Duodenal mucosa (tissue), 2 donors: ENCODE measurements around the gene POPDC3.
"Not testable (repeated sequence)": the region's sequence is repeated elsewhere in the genome, so short reads cannot be mapped to it uniquely, and the experiment has no call there.

ENCODE experiments used
- H3K27ac ChIP-seq: one replicate; pipeline ENCODE4 v1.7.0; 2013; ENCODE audit warnings: low read depth, low read length
- H3K27me3 ChIP-seq, 2 donors: one replicate each; pipeline ENCODE4 v1.7.0; 2013; ENCODE audit warnings: low read length in 2 of 2, control low read depth in 1 of 2; ENCODE audit not compliant: insufficient read depth in 2 of 2, control insufficient read depth in 1 of 2
- H3K36me3 ChIP-seq, 2 donors: one replicate each; pipeline ENCODE4 v1.7.0; 2013; ENCODE audit warnings: low read length in 2 of 2, control low read depth in 1 of 2; ENCODE audit not compliant: insufficient read depth in 2 of 2, control insufficient read depth in 1 of 2
- H3K4me1 ChIP-seq, 2 donors: one replicate each; pipeline ENCODE4 v1.7.0; 2013; ENCODE audit warnings: low read length in 2 of 2, control low read depth in 1 of 2; ENCODE audit not compliant: insufficient read depth in 2 of 2, control insufficient read depth in 1 of 2
- H3K4me3 ChIP-seq, 2 donors: one replicate each; pipeline ENCODE4 v1.7.0; 2013; ENCODE audit warnings: low read length in 2 of 2, low read depth in 1 of 2
- H3K9ac ChIP-seq, 2 donors: one replicate each; pipeline ENCODE4 v1.7.0; 2013; ENCODE audit warnings: low read length in 2 of 2, low read depth in 1 of 2
- H3K9me3 ChIP-seq, 2 donors: one replicate each; pipeline ENCODE4 v1.7.0; 2013; ENCODE audit warnings: low read length in 2 of 2, control low read depth in 1 of 2; ENCODE audit not compliant: control insufficient read depth in 1 of 2

POPDC3 gene

DNA sequence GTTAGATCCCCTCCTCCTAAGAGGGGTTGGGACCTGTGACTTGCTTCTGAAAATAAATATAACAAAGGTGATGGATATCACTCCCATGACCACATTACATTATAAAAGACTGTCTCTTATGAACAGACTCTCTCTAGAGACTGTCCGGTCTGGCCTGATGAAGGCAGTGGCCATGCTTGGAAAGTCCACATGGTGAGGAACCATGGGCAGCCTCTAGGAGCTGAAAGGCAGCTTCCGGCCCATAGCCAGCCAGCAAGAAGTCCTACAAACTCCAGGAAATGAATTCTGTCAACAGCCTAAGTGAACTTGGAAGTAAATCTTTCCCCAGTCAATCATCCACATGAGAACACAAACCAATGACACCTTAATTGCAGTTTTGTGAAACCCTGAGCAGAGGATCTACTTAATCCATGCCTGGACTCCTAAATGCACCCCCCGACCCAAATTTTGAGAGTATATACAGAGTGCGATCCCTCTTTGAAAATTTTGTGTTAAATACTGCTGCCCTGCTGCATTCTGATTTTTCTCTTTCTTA is 2.2 kb upstream of the POPDC3 start:
- no peak overlapping the region for H3K27ac ChIP-seq
- H3K9ac ChIP-seq: no peak overlapping the region
- H3K4me1 ChIP-seq: no peaks in the 10 kb centered on the region
- H3K27me3 ChIP-seq: peaks cover 31 to 42% of the 10 kb centered on the region in 2 donors
- H3K36me3 ChIP-seq: no peaks in the 10 kb centered on the region
- no peak overlapping the region for H3K4me3 ChIP-seq
- H3K9me3 ChIP-seq: no peaks in the 10 kb centered on the region

DNA sequence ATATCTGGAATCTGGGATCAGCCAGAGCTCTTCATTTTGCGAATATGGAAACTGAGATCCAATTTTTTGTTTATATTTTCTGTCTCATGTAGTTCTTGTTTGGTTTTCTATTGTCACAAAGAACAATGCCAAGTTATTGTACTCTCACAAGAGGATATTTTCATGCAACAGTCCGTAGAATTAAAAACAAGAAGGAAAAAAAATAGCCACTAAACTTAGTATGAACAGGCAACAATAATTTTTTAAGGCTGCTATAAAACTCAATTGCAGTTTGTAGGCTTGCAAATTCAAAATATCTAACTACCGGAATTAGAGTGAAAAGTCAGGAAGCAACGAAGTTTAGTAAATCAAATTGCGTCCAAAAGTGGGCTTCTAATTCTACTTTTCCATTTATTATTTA is 1.2 kb downstream of the POPDC3 start:
- no peaks in the 10 kb centered on the region for H3K36me3 ChIP-seq
- peaks cover 31 to 42% of the 10 kb centered on the region in 2 donors for H3K27me3 ChIP-seq
- no peak overlapping the region for H3K27ac ChIP-seq
- H3K9ac ChIP-seq: no peak overlapping the region
- H3K4me1 ChIP-seq: no peaks in the 10 kb centered on the region
- H3K9me3 ChIP-seq: no peaks in the 10 kb centered on the region
- no peak overlapping the region for H3K4me3 ChIP-seq

DNA sequence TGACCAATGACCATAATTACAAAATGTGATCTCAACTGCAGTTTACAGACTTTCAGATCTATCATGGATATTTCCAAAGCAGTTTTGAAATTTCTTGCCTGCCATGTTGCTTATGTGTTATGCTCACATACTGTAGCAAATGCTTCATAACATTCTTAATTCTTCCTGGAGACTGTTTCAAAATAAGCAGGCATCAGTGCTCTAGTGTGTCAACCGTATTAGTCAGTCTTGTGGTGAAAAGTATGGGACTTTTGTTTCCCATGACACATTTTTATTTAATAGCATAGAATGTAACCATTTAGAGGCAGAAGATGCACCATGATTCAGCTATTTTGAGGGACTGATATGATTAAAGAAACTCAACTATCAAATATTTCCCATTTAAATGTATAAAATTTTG is 1.7 kb downstream of the POPDC3 start:
- no peak overlapping the region for H3K9ac ChIP-seq
- H3K27me3 ChIP-seq: peaks cover 31 to 45% of the 10 kb centered on the region in 2 donors
- H3K9me3 ChIP-seq: no peaks in the 10 kb centered on the region
- no peaks in the 10 kb centered on the region for H3K36me3 ChIP-seq
- H3K27ac ChIP-seq: no peak overlapping the region
- H3K4me1 ChIP-seq: no peaks in the 10 kb centered on the region
- H3K4me3 ChIP-seq: no peak overlapping the region

DNA sequence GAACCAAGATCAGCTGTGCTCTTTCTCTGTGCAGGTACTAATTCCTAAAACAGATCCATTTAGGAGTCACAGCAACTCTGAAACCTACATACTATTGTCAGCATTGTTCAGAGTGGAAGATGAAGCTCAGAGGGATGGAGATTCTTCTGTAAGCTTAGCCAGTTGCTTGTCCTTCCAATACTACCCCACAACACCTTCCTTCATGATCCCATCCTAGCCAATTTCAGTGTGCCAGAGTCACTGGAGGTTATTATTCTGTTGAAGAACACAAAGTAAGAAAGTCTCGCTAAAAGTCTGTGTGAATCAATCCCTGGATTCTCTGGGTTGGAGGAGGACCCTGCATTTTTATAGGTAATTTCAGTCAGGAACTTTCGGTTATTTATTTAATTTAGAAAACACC is 2.3 kb downstream of the POPDC3 start:
- no peak overlapping the region for H3K4me3 ChIP-seq
- no peaks in the 10 kb centered on the region for H3K36me3 ChIP-seq
- H3K4me1 ChIP-seq: no peaks in the 10 kb centered on the region
- no peaks in the 10 kb centered on the region for H3K9me3 ChIP-seq
- H3K27ac ChIP-seq: no peak overlapping the region
- H3K9ac ChIP-seq: no peak overlapping the region
- H3K27me3 ChIP-seq: peaks cover 31 to 45% of the 10 kb centered on the region in 2 donors

DNA sequence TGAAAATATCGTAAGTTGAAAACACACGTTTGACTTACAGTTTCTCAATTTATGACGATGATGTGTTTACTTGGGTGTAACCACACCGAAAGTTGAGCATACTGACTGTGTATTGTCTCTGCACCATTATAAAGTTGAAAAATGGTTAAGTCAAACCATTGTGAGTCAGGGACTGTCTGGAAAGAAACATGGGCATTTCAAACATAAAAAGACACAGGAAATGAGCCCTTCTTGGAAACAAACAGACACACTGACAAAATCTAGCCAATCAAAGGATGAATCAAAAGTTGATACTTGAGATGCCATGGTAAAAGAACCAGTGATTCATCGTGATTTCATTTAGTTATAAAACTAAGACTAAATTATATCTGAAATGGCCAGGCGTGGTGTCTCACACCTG is 5.3 kb downstream of the POPDC3 start:
- Histone ChIP-seq H3K27ac (no peak overlapping the region), H3K27me3 (peaks cover 17 to 26% of the 10 kb centered on the region in 2 donors), H3K4me1 (no peaks in the 10 kb centered on the region), H3K9me3 (no peaks in the 10 kb centered on the region), H3K4me3 (no peak overlapping the region), H3K36me3 (no peaks in the 10 kb centered on the region), H3K9ac (no peak overlapping the region)

DNA sequence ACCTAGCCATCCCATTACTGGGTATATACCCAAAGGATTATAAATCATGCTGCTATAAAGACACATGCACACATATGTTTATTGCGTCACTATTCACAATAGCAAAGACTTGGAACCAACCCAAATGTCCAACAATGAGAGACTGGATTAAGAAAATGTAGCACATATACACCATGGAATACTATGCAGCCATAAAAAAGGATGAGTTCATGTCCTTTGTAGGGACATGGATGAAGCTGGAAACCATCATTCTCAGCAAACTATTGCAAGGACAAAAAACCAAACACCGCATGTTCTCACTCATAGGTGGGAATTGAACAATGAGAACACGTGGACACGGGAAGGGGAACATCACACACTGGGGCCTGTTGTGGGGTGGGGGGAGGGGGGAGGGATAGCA is 7.3 kb downstream of the POPDC3 start:
- H3K36me3 ChIP-seq, H3K9ac ChIP-seq: not testable (repeated sequence)

GRCh38 chr6:105170059-105170458 is 9.8 kb downstream of the POPDC3 start:
- H3K36me3 ChIP-seq: no peaks in the 10 kb centered on the region
- H3K4me3 ChIP-seq: no peak overlapping the region
- H3K27me3 ChIP-seq: peaks cover 0 to 9% of the 10 kb centered on the region in 2 donors
- H3K9ac ChIP-seq: no peak overlapping the region
- no peaks in the 10 kb centered on the region for H3K4me1 ChIP-seq
- H3K9me3 ChIP-seq: no peaks in the 10 kb centered on the region
- no peak overlapping the region for H3K27ac ChIP-seq

More for the DNA sequence above, 7.3 kb downstream of the POPDC3 start:
- not testable (repeated sequence) for H3K4me3 ChIP-seq, H3K9me3 ChIP-seq, H3K27ac ChIP-seq, H3K4me1 ChIP-seq
- H3K27me3 ChIP-seq: peaks cover 2 to 13% of the 10 kb centered on the region in 2 donors

DNA sequence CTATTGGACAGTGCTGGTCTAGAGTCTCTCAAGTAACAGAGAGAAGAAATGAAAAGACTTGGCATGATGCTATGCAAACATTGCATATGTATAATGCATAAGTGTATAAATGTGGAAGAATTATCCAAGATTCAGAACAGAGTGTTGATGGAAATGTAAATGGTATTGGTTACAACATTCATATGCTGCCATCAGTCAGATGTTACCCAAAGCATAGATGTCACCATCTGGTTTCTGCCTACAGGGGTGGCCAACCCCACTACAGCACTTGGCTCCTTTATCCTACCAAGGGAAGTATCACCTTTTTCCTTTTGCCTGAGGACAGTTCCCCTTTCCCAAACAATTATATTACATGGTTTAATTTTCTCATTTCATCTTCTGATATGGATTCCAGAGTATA is 11.9 kb downstream of the POPDC3 start:
- Histone ChIP-seq H3K27me3 (peaks cover 0 to 6% of the 10 kb centered on the region in 2 donors), H3K27ac (no peak overlapping the region), H3K9ac (no peak overlapping the region), H3K4me3 (no peak overlapping the region), H3K4me1 (no peaks in the 10 kb centered on the region), H3K36me3 (no peaks in the 10 kb centered on the region), H3K9me3 (no peaks in the 10 kb centered on the region)

DNA sequence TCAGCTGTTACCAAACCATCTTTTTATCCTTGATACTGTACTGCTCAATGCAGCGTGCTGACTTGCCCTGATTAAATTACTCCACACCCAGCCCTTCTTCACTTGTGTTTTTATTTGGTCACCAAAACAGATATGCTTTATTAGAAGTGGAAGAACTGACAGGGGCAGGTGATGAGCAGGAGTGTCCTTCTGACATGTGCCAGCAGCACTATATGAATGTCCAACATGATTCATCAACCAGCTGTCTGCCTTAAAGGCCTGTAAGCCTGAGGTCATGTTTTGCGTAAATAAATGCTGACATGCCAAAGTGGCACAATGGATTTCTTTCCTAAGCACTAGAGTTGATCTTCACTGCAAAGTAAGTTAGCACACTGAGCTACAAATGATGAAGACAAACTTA is 15.4 kb downstream of the POPDC3 start:
- no peaks in the 10 kb centered on the region for H3K9me3 ChIP-seq
- H3K4me1 ChIP-seq: no peaks in the 10 kb centered on the region
- H3K27me3 ChIP-seq: peaks cover 2 to 6% of the 10 kb centered on the region in 2 donors
- no peak overlapping the region for H3K27ac ChIP-seq
- H3K36me3 ChIP-seq: no peaks in the 10 kb centered on the region
- H3K9ac ChIP-seq: no peak overlapping the region
- H3K4me3 ChIP-seq: no peak overlapping the region

DNA sequence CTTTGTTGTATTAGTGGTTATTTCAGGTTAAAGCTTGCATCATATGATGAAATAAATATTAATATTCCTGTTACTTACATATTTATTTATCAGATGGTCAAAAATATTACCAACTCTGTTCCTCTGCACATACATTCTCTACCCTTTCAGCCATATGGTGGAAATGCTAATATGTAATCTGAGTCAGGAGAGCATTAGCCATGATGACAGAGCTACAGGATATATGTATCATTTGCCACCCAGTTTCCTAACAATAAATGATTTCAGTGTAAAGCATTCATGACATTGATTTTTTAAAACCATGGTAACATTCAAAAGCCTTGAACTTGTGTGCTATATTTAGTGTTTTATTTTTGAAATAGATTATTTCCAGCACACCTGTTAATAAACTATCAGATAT is 16.6 kb downstream of the POPDC3 start:
- Histone ChIP-seq H3K9me3 (no peaks in the 10 kb centered on the region), H3K27ac (no peak overlapping the region), H3K9ac (no peak overlapping the region), H3K36me3 (no peaks in the 10 kb centered on the region), H3K27me3 (peaks cover 0 to 2% of the 10 kb centered on the region in 2 donors), H3K4me3 (no peak overlapping the region), H3K4me1 (no peaks in the 10 kb centered on the region)

DNA sequence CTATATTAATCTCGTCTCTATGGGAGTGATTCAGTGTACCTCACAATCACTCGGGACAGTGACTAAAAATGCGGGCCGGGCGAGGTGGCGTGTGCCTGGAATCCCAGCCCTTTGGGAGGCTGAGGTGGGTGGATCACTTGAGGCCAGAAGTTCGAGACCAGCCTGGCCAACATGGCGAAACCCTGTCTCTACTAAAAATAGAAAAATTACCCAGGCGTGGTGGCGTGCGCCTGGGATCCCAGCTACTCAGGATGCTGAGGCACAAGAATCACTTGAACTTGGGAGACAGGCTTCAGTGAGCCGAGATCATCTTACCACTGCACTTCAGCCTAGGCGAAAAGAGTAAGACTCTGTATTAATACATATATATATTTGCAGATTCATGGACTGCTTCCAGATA is 17.4 kb downstream of the POPDC3 start:
- no peak overlapping the region for H3K27ac ChIP-seq

More for the DNA sequence above, 17.4 kb downstream of the POPDC3 start:
- Histone ChIP-seq H3K36me3 (no peaks in the 10 kb centered on the region), H3K27me3 (peaks cover 0 to 2% of the 10 kb centered on the region in 2 donors), H3K9ac (no peak overlapping the region), H3K4me1 (no peaks in the 10 kb centered on the region), H3K9me3 (no peaks in the 10 kb centered on the region), H3K4me3 (no peak overlapping the region)
